Esophagus (tissue), 2 donors: Measurements from ENCODE around the gene ARHGEF16. TPM values are rescaled to one million over a fixed set of nuclear protein-coding genes. Genes with fewer than 3 reads are reported as not detected.

Experiments used
- H3K27ac ChIP-seq, 2 donors: one replicate each; pipeline ENCODE4 v1.5.1; 2013; ENCODE audit warnings: low read depth in 2 of 2, mild to moderate bottlenecking in 2 of 2, inconsistent platforms in 1 of 2, low read length in 1 of 2, moderate library complexity in 1 of 2
- H3K27me3 ChIP-seq, 2 donors: one replicate each; pipeline ENCODE4 v1.6.1; 2013; ENCODE audit warnings: low read length in 2 of 2, control low read depth in 1 of 2, mild to moderate bottlenecking in 1 of 2; ENCODE audit not compliant: insufficient read depth in 2 of 2, control insufficient read depth in 1 of 2
- H3K36me3 ChIP-seq, 2 donors: one replicate each; pipeline ENCODE4 v1.6.1; 2013; ENCODE audit warnings: low read length in 1 of 2; ENCODE audit not compliant: control insufficient read depth in 2 of 2, insufficient read depth in 2 of 2
- H3K4me1 ChIP-seq, 2 donors: one replicate each; pipeline ENCODE4 v1.6.1; 2013; ENCODE audit warnings: low read length in 1 of 2; ENCODE audit not compliant: control insufficient read depth in 2 of 2, insufficient read depth in 2 of 2
- H3K4me3 ChIP-seq, 2 donors: one replicate each; pipeline ENCODE4 v1.5.1; 2013; ENCODE audit warnings: low read length in 2 of 2, mild to moderate bottlenecking in 2 of 2, low read depth in 1 of 2, moderate library complexity in 1 of 2
- H3K9me3 ChIP-seq, 2 donors: one replicate each; pipeline ENCODE4 v1.6.1; 2013; ENCODE audit warnings: mild to moderate bottlenecking in 2 of 2, low read depth in 1 of 2, low read length in 1 of 2, moderate library complexity in 1 of 2; ENCODE audit not compliant: control insufficient read depth in 2 of 2, insufficient read depth in 1 of 2
- WGBS, 2 donors: extraction: QIAGEN DNeasy Blood & Tissue Kit; methylation state at CpG; one replicate each; pipeline ENCODE4 v1.1.7; 2013; 5-methylcytosine and 5-hydroxymethylcytosine counted together
- polyA plus RNA-seq, 2 donors: library from polyadenylated mRNA; stranded (reverse); fragments of 200-250 nt; gene quantifications; one replicate each; pipeline ENCODE4 v1.2.3, GENCODE V29; 2013
- donor health status: healthy with polysubstance abuse.
- donor health status: Bipolar disorder and iron deficiency.

Gene ARHGEF16
- polyA plus RNA-seq, 2 donors = 14.2 to 20.6 TPM

DNA sequence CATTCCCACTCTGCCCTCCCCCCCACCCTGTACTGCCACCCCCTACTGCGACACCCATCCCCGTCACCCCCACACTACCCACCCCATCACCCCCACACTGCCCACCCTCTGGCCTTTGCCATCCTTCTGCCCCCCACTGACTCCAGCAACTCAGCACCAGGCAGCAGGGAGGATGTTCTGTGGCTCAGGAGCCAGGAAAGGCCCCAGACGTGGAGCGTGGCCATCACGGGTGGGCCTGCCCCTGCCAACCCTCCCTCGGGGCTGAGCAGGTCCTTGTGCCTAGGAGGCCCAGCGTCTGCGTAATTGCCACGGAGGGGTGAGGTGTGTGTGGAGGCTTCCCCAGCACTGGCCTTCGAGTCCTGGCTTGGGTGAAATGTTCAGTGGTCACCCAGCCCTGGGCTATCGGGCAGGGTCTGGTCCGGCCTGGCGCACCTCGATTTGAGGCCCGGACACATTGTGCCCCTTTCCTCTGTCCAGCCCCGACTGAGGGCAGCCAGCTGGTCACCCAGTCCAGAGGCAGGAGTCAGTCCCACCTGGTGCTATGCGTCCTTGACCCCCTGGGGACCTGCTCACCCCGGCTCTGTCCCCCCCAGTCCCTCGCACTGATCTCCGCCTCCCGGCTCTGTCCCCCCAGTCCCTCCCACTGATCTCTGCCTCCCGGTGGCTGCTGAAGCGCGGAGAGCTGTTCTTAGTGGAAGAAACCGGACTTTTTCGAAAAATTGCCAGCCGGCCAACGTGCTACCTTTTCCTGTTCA is 23.0 kb downstream of the ARHGEF16 start:
- Histone ChIP-seq H3K27me3 (no peaks in the 10 kb centered on the region), H3K4me1 (peaks cover 0 to 21% of the 10 kb centered on the region in 2 donors), H3K36me3 (peaks cover 0 to 11% of the 10 kb centered on the region in 2 donors), H3K9me3 (no peaks in the 10 kb centered on the region), H3K27ac (no peak overlapping the region), H3K4me3 (no peak overlapping the region)
- 68 to 72% methylated on average over 25 to 28 of the region's 28 CpGs for WGBS, 2 donors

DNA sequence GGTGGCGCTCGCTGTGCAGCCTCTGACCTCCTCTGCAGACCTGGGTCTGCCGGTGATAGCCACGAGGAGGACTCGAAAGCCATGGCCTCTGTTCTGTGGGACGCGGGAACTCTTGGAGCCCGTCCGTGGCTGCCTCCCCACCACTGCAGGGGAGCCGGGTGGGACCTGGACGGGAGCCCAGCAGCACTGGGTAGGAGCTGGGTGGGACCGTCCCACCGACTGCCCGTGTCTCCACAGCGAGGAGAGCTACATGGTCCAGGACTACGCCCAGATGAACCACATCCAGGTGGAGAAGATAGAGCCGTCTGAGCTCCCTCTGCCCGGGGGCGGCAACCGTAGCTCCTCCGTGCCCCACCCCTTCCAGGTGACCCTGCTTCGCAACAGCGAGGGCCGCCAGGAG is 23.7 kb downstream of the ARHGEF16 start:
- peaks cover 0 to 11% of the 10 kb centered on the region in 2 donors for H3K36me3 ChIP-seq
- H3K4me1 ChIP-seq = peaks cover 0 to 22% of the 10 kb centered on the region in 2 donors
- no peaks in the 10 kb centered on the region for H3K9me3 ChIP-seq
- 71 to 78% methylated on average over 24 of the region's 24 CpGs for WGBS, 2 donors
- no peak overlapping the region for H3K27ac ChIP-seq
- no peak overlapping the region for H3K4me3 ChIP-seq
- H3K27me3 ChIP-seq = no peaks in the 10 kb centered on the region

DNA sequence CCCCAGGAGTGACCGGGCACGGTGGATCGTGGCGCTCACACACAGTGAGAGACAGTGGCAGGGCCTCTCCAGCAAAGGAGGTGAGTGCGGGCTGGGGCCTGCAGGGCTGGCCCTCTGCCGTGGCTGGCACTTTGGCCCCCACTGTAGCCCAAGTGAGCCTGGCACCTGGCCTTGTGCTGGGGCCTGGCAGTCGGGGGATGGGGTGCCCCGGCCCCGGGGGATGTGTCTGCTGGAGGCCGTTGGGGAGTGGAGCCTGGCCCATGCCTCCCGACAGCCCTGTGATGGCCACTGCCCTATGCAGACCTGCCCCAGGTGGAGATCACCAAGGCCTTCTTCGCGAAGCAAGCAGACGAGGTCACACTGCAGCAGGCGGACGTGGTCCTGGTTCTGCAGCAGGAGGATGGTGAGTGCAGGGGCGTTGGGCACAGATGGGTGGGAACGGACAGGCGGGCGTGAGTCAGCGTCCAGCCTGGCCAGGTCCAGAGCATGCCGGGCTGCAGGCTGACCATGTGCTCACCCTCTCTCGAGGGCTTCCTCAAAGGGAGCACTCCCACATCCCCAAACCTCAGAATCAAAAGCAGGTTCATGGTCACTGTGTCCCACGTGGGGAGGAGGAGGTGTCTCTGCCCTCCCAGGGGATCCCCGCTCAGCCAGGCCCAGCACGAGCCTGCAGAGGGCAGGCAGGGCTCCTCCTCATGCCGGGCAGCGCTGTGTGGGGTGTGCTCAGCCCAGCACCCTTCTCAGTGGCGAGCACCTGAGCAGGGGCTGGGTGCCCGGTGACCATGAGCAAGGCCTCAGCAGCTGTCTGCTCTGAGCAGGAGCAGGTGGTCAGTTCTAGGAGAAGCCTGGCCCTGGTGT is 25.3 kb downstream of the ARHGEF16 start:
- H3K27me3 ChIP-seq = no peaks in the 10 kb centered on the region
- H3K27ac ChIP-seq = no peak overlapping the region
- peaks cover 0 to 19% of the 10 kb centered on the region in 2 donors for H3K4me1 ChIP-seq
- H3K4me3 ChIP-seq = no peak overlapping the region
- peaks cover 0 to 7% of the 10 kb centered on the region in 2 donors for H3K36me3 ChIP-seq
- WGBS, 2 donors = 69 to 72% methylated on average over 30 of the region's 30 CpGs
- no peaks in the 10 kb centered on the region for H3K9me3 ChIP-seq

DNA sequence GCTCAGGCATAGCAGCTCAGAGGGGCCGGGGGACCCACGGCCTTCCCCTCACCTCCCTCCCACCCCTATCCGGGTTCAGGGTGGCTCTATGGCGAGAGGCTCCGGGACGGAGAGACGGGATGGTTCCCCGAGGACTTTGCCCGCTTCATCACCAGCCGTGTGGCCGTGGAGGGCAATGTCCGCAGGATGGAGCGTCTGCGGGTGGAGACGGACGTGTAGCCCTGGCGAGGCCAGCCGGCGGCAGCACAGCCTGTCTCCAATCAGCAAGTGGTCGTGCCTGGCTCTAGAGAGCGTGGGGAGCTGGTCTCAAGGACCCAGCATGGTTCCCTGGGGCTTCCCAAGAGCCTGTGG is 25.9 kb downstream of the ARHGEF16 start:
- 80 to 81% methylated on average over 21 of the region's 21 CpGs for WGBS, 2 donors
- H3K27ac ChIP-seq = no peak overlapping the region

DNA sequence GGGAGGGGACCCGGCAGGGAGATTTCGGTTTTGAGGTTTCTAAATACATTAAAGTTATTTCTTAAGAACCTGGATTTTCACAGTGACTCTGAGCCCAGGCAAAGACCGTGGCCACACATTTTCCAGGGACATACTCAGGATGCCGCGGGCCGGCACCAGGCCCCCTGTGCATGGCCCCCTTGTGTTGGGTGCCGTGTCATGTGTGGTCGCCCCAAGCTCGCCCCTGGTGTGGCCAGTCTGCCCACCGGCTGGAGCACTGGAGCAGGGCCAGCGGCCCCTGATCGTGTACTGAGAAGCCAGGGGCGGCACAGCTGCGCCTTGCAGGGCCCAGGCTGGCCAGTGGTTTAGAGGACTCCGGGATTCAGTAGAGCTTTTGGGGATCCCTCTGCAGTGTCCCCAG is 26.6 kb downstream of the ARHGEF16 start:
- Histone ChIP-seq H3K36me3 (peaks cover 0 to 7% of the 10 kb centered on the region in 2 donors), H3K4me3 (no peak overlapping the region), H3K27ac (peak overlapping the region in 1 of 2 donors; percentile 59), H3K27me3 (no peaks in the 10 kb centered on the region), H3K4me1 (peaks cover 0 to 19% of the 10 kb centered on the region in 2 donors), H3K9me3 (no peaks in the 10 kb centered on the region)
- 59 to 74% methylated on average over 15 of the region's 15 CpGs for whole genome bisulfite sequencing, 2 donors

More for the DNA sequence above, 25.9 kb downstream of the ARHGEF16 start:
- Histone ChIP-seq H3K36me3 (peaks cover 0 to 7% of the 10 kb centered on the region in 2 donors), H3K9me3 (no peaks in the 10 kb centered on the region), H3K27me3 (no peaks in the 10 kb centered on the region), H3K4me3 (no peak overlapping the region), H3K4me1 (peaks cover 0 to 19% of the 10 kb centered on the region in 2 donors)

DNA sequence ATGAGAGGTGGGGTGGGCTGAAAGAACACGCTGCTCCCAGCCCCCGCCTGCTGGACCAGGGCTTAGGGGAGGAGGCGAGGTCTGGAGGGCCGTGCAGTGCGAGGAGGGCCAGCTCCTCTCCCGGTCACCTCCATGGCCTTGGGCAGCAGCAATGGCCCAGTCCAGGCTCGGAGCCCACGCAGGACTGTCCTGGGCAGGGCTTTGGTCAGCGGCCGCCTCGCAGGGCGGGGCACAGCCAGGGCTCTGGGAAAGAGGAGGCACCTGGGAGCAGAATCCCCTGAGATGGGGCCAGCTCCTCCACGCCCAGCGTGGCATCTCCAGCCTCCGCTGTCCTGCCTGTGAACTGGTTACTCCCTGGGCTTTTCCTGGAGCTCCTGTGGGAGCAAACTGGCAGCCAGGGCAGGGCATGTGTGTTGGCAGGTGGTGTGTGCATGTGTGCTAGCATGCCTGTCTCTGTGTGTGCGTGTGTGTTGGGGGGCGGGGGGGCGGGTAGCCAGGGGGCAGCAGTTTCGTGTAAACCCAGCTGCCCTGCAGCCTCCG is 27.4 kb downstream of the ARHGEF16 start:
- Histone ChIP-seq H3K27me3 (no peaks in the 10 kb centered on the region), H3K27ac (peak overlapping the region; percentile 59 to 85), H3K9me3 (no peaks in the 10 kb centered on the region), H3K4me1 (peaks cover 0 to 19% of the 10 kb centered on the region in 2 donors), H3K36me3 (peaks cover 0 to 7% of the 10 kb centered on the region in 2 donors), H3K4me3 (no peak overlapping the region)
- 39 to 53% methylated on average over 17 to 20 of the region's 20 CpGs for WGBS, 2 donors

DNA sequence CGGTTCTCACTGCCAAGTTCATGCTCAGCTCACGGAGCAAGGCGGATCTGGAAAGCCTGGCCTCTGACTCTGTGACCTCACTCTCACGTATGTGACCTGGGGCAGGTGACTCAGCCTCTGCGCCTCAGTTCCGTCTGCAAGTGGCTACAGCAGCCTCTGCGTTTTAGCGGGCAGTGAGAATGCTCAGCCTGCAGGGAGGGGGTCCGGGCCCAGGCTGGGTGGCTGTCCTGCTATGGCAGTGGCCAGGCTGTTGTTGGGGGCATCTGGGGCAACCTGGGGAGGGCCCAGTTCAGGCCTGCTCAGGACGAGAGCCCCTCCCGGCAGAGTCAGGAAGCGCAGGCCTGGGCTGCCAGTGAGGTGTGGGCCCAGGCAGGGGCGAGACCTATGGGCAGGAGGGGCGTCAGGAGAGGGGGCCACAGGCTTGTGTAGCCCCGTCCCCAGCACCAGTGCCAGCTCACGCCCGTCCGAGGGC is 27.9 kb downstream of the ARHGEF16 start:
- 28 to 37% methylated on average over 14 to 18 of the region's 18 CpGs for WGBS, 2 donors
- peaks cover 0 to 6% of the 10 kb centered on the region in 2 donors for H3K36me3 ChIP-seq
- H3K27ac ChIP-seq = peak overlapping the region; percentile 59 to 85
- no peaks in the 10 kb centered on the region for H3K9me3 ChIP-seq
- peaks cover 0 to 19% of the 10 kb centered on the region in 2 donors for H3K4me1 ChIP-seq
- no peak overlapping the region for H3K4me3 ChIP-seq
- no peaks in the 10 kb centered on the region for H3K27me3 ChIP-seq

DNA sequence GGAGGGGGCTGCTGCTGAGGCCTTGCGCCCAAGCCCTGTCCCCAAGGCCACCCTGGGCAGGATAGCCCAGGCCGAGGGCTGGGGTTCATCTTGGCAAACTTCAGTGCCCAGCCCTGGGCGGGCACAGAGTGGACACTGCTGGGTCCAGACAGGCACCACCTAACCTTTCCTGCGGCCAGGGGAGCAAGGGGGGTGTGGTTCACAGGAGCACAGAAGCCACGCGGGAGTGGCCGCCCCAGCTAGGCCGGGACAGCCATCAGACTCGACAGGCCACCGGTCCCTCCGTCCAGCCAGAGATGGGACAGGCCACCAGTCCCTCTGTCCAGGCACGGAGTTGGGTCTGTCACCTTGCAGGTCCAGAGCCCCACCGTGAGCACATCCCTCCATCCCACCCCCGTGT is 28.9 kb downstream of the ARHGEF16 start:
- peaks cover 0 to 2% of the 10 kb centered on the region in 2 donors for H3K9me3 ChIP-seq
- peaks cover 0 to 3% of the 10 kb centered on the region in 2 donors for H3K36me3 ChIP-seq
- no peak overlapping the region for H3K4me3 ChIP-seq
- H3K27me3 ChIP-seq = no peaks in the 10 kb centered on the region
- H3K4me1 ChIP-seq = peaks cover 0 to 19% of the 10 kb centered on the region in 2 donors
- no peak overlapping the region for H3K27ac ChIP-seq
- 69 to 72% methylated on average over 14 of the region's 14 CpGs for WGBS, 2 donors

DNA sequence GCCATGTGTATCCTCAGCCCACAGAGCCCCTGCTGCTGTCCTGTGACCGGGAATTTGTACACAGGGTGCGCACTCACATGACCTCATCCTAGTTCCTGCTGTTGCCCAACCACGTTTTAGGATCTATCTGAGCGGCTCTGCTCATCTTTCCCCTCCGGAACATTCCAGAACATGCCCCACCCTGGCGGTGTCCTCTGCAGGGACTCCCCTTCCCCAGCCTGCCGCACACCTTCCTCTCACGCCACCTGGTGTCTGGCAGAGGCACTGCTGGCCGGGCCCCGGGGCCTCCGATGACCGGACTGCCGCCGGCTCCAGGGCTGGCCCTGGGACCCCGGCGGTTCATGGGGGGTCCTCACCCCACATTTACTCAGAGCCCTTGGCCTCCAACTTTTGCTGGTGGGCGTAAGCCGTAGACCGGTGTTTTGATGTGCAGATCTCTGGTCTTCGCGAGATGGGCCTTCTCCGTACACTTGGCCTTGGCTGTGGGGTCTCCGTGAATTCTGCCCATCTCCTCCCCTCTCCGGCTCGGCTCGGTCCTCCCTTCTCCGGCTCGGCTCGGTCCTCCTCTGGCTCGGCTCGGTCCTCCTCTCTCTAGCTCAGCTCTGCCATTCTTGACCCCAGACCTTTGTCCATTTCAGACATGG is 29.5 kb downstream of the ARHGEF16 start:
- peaks cover 0 to 3% of the 10 kb centered on the region in 2 donors for H3K36me3 ChIP-seq
- peaks cover 0 to 2% of the 10 kb centered on the region in 2 donors for H3K9me3 ChIP-seq
- H3K4me3 ChIP-seq = no peak overlapping the region
- H3K27ac ChIP-seq = no peak overlapping the region
- 38 to 51% methylated on average over 31 of the region's 31 CpGs for WGBS, 2 donors
- H3K4me1 ChIP-seq = peaks cover 0 to 19% of the 10 kb centered on the region in 2 donors
- H3K27me3 ChIP-seq = no peaks in the 10 kb centered on the region
